PFSK-1 (cell line): ENCODE data around the gene RANBP6.

Experiments
- POLR2AphosphoS5 ChIP-seq: IDR thresholded peaks from 2 replicates; pipeline ENCODE4 v1.6.1; 2012; ENCODE audit warnings: low read depth, mild to moderate bottlenecking, control low read depth, low read length, moderate library complexity
- REST ChIP-seq, 2 experiments: IDR thresholded peaks; 2 replicates each; pipeline versions ENCODE4 v1.6.1 to v1.8.0; 2011 to 2012; ENCODE audit warnings: low read depth in 2 of 2, low read length in 2 of 2, control low read depth in 1 of 2, inconsistent platforms in 1 of 2, mild to moderate bottlenecking in 1 of 2, moderate library complexity in 1 of 2; ENCODE audit not compliant: insufficient read depth in 1 of 2
- SIN3A ChIP-seq: IDR thresholded peaks from 2 replicates; pipeline ENCODE4 v1.6.1; 2012; ENCODE audit warnings: mild to moderate bottlenecking, low read length, moderate library complexity, borderline replicate concordance; ENCODE audit not compliant: insufficient read depth
- TAF1 ChIP-seq: IDR thresholded peaks from 2 replicates; pipeline ENCODE4 v1.6.1; 2012; ENCODE audit warnings: low read length, control low read depth, borderline replicate concordance; ENCODE audit not compliant: insufficient read depth

- TF ChIP-seq POLR2AphosphoS5 (no peak), TAF1 (no peak), SIN3A (no peak), REST (IDR thresholded peaks at IDR 0.05; ENCODE audit: insufficient read depth in 1 of 2, low read depth in 2 of 2, low read length in 2 of 2) (no peak)
Measured at GRCh38 chr9:6014670-6015270, 654 bp downstream of the RANBP6 start.
